Endothelial cell of umbilical vein (primary cell): ENCODE results near the gene ATP9B. TPM values are rescaled to one million over a fixed set of nuclear protein-coding genes. Genes with fewer than 3 reads are reported as not detected.

Experiments
- BruUV-seq: library from RNA; stranded (reverse); fragments of 400-500 nt; replicated peaks from 2 replicates; lab custom pipeline; 2021; lab: Mats Ljungman, UMichigan
- CTCF ChIA-PET: fragments of 300-600, 350-600 bp; sonication (Branson Sonifier 250); formaldehyde crosslinking; loops from one replicate; lab custom pipeline; 2021; ENCODE audit warnings: antibody characterized with exemption, inconsistent platforms; lab: Charles Lee
- POLR2A ChIA-PET: fragments of 300-600, 350-600 bp; sonication (Branson Sonifier 250); formaldehyde crosslinking; loops from one replicate; lab custom pipeline; 2021; ENCODE audit warnings: antibody characterized with exemption, inconsistent platforms; lab: Charles Lee
- DNase-seq: peaks from one replicate; pipeline ENCODE4 v3.0.0-alpha.2; 2011; ENCODE audit warnings: low read depth, low spot score
- FAIRE-seq: peaks from 2 replicates; lab custom pipeline; 2011; peaks lifted over from hg19 to GRCh38; lab: Jason Lieb, UNC
- H2AFZ ChIP-seq: 2 replicates; pipeline ENCODE4 v1.6.0; 2012; ENCODE audit warnings: low read depth, low read length, control low read depth, inconsistent platforms
- H3K27ac ChIP-seq: 2 replicates; pipeline ENCODE4 v1.5.1; 2011; ENCODE audit warnings: low read depth, mild to moderate bottlenecking, control low read depth, low read length, moderate library complexity; ENCODE audit not compliant: insufficient read depth
- H3K27me3 ChIP-seq, 2 experiments: 2 replicates each; pipeline versions ENCODE4 v1.6.0 to v1.6.1; 2011; ENCODE audit warnings: low read length in 2 of 2, mixed read lengths in 1 of 2; ENCODE audit not compliant: control insufficient read depth in 2 of 2, insufficient read depth in 2 of 2
- H3K36me3 ChIP-seq, 2 experiments: 2 replicates in 1 of 2; 3 replicates in 1 of 2; pipeline ENCODE4 v1.5.1; 2011; ENCODE audit warnings: low read length in 2 of 2, mild to moderate bottlenecking in 1 of 2, moderate library complexity in 1 of 2; ENCODE audit not compliant: control insufficient read depth in 2 of 2, insufficient read depth in 2 of 2; ENCODE audit errors: extremely low read depth in 1 of 2
- H3K4me1 ChIP-seq: 3 replicates; pipeline ENCODE4 v1.5.1; 2011; ENCODE audit warnings: mild to moderate bottlenecking, low read length; ENCODE audit not compliant: control insufficient read depth, insufficient read depth; ENCODE audit errors: extremely low read depth
- H3K4me2 ChIP-seq: 2 replicates; pipeline ENCODE4 v1.6.1; 2011; ENCODE audit warnings: low read length, control low read depth, mixed read lengths; ENCODE audit not compliant: insufficient read depth
- H3K4me3 ChIP-seq, 3 experiments: fragments of 200-600 bp in 1 of 3; sonication (generic), shearing (Covaris generic) in 1 of 3; replicated peaks in 1 of 3; 2 replicates each; pipeline ENCODE4 v1.5.1; 2011 to 2016; ENCODE audit warnings: control low read depth in 3 of 3, low read length in 3 of 3, mild to moderate bottlenecking in 2 of 3, inconsistent platforms in 1 of 3, low read depth in 1 of 3, moderate library complexity in 1 of 3; ENCODE audit not compliant: insufficient read depth in 1 of 3
- H3K79me2 ChIP-seq: 2 replicates; pipeline ENCODE4 v1.6.0; 2012; ENCODE audit warnings: low read length, inconsistent platforms; ENCODE audit not compliant: control insufficient read depth, insufficient read depth
- H3K9ac ChIP-seq: replicated peaks from 2 replicates; pipeline ENCODE3; 2011; ENCODE audit warnings: low read length, control low read depth; ENCODE audit not compliant: insufficient read depth; ENCODE audit errors: extremely low read depth
- H3K9me1 ChIP-seq: replicated peaks from 3 replicates; pipeline ENCODE4 v1.6.0; 2011; ENCODE audit warnings: mild to moderate bottlenecking, low read length; ENCODE audit not compliant: control insufficient read depth, insufficient read depth; ENCODE audit errors: extremely low read depth
- H3K9me3 ChIP-seq: replicated peaks from 2 replicates; pipeline ENCODE4 v1.5.1; 2012; ENCODE audit warnings: low read length, inconsistent platforms; ENCODE audit not compliant: control insufficient read depth, insufficient read depth
- H4K20me1 ChIP-seq: replicated peaks from 2 replicates; pipeline ENCODE3; 2011; ENCODE audit warnings: mild to moderate bottlenecking, low read length; ENCODE audit not compliant: control insufficient read depth, insufficient read depth; ENCODE audit errors: extremely low read depth
- EZH2 ChIP-seq: IDR thresholded peaks from 2 replicates; pipeline ENCODE4 v1.6.1; 2012; ENCODE audit warnings: borderline replicate concordance, low read depth, mild to moderate bottlenecking, moderate library complexity, low read length, inconsistent platforms; ENCODE audit not compliant: severe bottlenecking
- FOS ChIP-seq: IDR thresholded peaks from 2 replicates; pipeline ENCODE4 v1.6.1; 2011; ENCODE audit warnings: mild to moderate bottlenecking, low read length, moderate library complexity, borderline replicate concordance; ENCODE audit not compliant: insufficient read depth
- GATA2 ChIP-seq: IDR thresholded peaks from 2 replicates; pipeline ENCODE4 v1.7.0; 2011; ENCODE audit warnings: low read depth, mild to moderate bottlenecking, moderate library complexity, mixed read lengths, low read length; ENCODE audit not compliant: insufficient read length, insufficient read depth
- MYC ChIP-seq: IDR thresholded peaks from one replicate; pipeline ENCODE4 v1.6.1; 2011; ENCODE audit warnings: mild to moderate bottlenecking, low read depth, low read length
- POLR2A ChIP-seq: IDR thresholded peaks from 2 replicates; pipeline ENCODE4 v1.6.1; 2012; ENCODE audit warnings: low read depth, mild to moderate bottlenecking, control low read depth, low read length
- POLR2AphosphoS5 ChIP-seq: IDR thresholded peaks from 2 replicates; pipeline ENCODE4 v1.6.1; 2012; ENCODE audit warnings: low read depth, mild to moderate bottlenecking, control low read depth, low read length, moderate library complexity; ENCODE audit not compliant: insufficient read depth
- dilution Hi-C: fragments of 300-500 bp; cut with MboI; formaldehyde crosslinking; loops from one replicate; pipeline ENCODE4 v1.15.0; 2019; ENCODE audit warnings: low sequenced_read_pairs; ENCODE audit not compliant: extremely low pct_ligation_motif_present
- intact Hi-C: fragments of 100-400 bp; cut with micrococcal nuclease; formaldehyde crosslinking; loops from one replicate; pipeline ENCODE4 v1.10.0; 2022
- polyA plus RNA-seq, 4 experiments: library from polyadenylated mRNA; depleted of rRNA in 3 of 4; stranded (reverse) in 3 of 4; unstranded in 1 of 4; fragments of >200 nt; gene quantifications; 2 replicates each; pipeline versions ENCODE4 v1.2.1 to v1.2.3, GENCODE V29; 2011 to 2012; ENCODE audit warnings: missing spikeins in 1 of 4
- total RNA-seq: library from RNA; stranded (reverse); gene quantifications from 2 replicates; pipeline ENCODE4 v1.2.3, GENCODE V29; 2021
- TF ChIP-seq, protein P1 (sequence below), 2 donors: IDR thresholded peaks; 1 replicate in 1 of 2; 2 replicates in 1 of 2; pipeline ENCODE4 v1.5.1; 2011; ENCODE audit warnings: low read length in 2 of 2, mild to moderate bottlenecking in 2 of 2, moderate library complexity in 2 of 2, control low read depth in 1 of 2, inconsistent platforms in 1 of 2, low read depth in 1 of 2; ENCODE audit not compliant: insufficient read depth in 1 of 2; ENCODE audit errors: extremely low read depth in 1 of 2
- TF ChIP-seq, protein P2 (sequence below): IDR thresholded peaks from 2 replicates; pipeline ENCODE4 v1.6.1; 2011; ENCODE audit not compliant: insufficient read depth, insufficient read length

ATP9B gene
- total and polyA plus RNA-seq, 2 donors (not counting 3 experiments of a cell fraction or from before 2014, with no cell fraction given): 14.6 to 18.2 TPM

DNA sequence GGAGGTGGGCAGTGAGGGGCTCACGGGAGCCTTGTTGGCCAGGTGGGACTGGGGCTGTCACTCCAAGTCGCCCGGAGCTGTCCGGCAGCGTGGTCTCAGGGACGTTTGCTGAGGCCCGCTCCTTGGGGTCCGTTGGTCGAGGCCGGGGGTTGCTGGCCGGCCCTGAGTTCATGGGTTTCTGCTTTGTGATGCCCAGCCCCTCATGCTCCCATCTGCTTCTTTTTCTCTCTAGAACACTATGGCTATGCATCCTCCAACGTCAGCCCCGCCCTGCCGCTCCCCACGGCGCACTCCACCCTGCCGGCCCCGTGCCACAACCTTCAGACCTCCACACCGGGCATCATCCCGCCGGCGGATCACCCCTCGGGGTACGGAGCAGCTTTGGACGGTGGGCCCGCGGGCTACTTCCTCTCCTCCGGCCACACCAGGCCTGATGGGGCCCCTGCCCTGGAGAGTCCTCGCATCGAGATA, 341.0 kb downstream of the ATP9B start:
- H3K4me1 ChIP-seq: peaks cover 23% of the 10 kb centered on the region
- H3K27ac ChIP-seq: no peak overlapping the region
- no peak for TF ChIP-seq POLR2AphosphoS5
- TF ChIP-seq, protein P1, sequence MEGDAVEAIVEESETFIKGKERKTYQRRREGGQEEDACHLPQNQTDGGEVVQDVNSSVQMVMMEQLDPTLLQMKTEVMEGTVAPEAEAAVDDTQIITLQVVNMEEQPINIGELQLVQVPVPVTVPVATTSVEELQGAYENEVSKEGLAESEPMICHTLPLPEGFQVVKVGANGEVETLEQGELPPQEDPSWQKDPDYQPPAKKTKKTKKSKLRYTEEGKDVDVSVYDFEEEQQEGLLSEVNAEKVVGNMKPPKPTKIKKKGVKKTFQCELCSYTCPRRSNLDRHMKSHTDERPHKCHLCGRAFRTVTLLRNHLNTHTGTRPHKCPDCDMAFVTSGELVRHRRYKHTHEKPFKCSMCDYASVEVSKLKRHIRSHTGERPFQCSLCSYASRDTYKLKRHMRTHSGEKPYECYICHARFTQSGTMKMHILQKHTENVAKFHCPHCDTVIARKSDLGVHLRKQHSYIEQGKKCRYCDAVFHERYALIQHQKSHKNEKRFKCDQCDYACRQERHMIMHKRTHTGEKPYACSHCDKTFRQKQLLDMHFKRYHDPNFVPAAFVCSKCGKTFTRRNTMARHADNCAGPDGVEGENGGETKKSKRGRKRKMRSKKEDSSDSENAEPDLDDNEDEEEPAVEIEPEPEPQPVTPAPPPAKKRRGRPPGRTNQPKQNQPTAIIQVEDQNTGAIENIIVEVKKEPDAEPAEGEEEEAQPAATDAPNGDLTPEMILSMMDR (IDR thresholded peaks at IDR 0.05; ENCODE audit: extremely low read depth in 1 of 2, insufficient read depth in 1 of 2, low read depth in 1 of 2, low read length in 2 of 2): no peak
- TF ChIP-seq, protein P2, sequence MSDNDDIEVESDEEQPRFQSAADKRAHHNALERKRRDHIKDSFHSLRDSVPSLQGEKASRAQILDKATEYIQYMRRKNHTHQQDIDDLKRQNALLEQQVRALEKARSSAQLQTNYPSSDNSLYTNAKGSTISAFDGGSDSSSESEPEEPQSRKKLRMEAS: no peak
- no peak for TF ChIP-seq EZH2
- no peak for TF ChIP-seq FOS
- no peak for TF ChIP-seq MYC
- TF ChIP-seq POLR2A: no peak
- no peak for TF ChIP-seq GATA2
- FAIRE-seq (no peak), DNase-seq (no peak)
- CTCF ChIA-PET: no interaction called here
- no peaks in the 10 kb centered on the region for H3K9me1 ChIP-seq
- H3K4me3 ChIP-seq: no peak overlapping the region
- no peaks in the 10 kb centered on the region for H3K27me3 ChIP-seq
- no TSS peak for BruUV-seq
- dilution Hi-C loops (no loop called here), intact Hi-C loops (no loop called here)
- peaks cover 0 to 8% of the 10 kb centered on the region in 2 experiments for H3K36me3 ChIP-seq
- POLR2A ChIA-PET: no interaction called here
- H2AFZ ChIP-seq: no peak overlapping the region
- no peak overlapping the region for H3K9ac ChIP-seq
- H3K4me2 ChIP-seq: no peak overlapping the region
- no peaks in the 10 kb centered on the region for H3K9me3 ChIP-seq
- H3K79me2 ChIP-seq: peaks cover 14% of the 10 kb centered on the region
- H4K20me1 ChIP-seq: no peaks in the 10 kb centered on the region
